ENCODE data around the gene FRMD8.

DNA sequence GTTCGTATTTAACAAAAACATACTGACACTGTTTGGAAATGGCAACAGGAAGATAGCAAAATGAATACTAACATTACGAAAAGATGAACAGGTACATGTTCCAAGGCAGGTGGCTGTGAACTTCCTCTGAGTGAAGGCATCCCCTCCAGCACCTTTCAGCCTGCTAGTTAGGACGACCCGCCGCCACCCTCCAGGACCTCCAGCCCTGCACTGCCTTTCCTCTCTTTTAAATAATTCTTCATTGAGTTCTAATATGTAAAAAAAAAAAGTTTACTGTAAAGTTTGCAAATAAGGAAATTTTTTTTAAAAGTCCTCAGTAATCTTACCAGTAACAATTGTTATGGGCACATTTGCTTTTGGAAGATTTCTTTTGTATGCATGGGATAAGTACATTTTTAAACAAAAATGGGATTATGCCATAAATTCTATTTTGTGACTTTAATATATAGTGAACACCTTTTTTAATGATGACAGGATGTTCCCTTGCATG is 42.2 kb downstream of the FRMD8 start:
- no peak for TF ChIP-seq EZH2 (IDR thresholded peaks at IDR 0.05)
- no peak for TF ChIP-seq POLR2AphosphoS5 (IDR thresholded peaks at IDR 0.05; ENCODE audit: borderline replicate concordance, low read depth, low read length)
- no peak for TF ChIP-seq FOXP2 (optimal IDR thresholded peaks at IDR 0.05; ENCODE audit: control extremely low read depth, extremely low read length, insufficient read depth)

Measured in SK-N-MC (cell line).